Measurements from ENCODE around the gene ISG20L2.

The ISG20L2 gene

GRCh38 chr1:156705321-156705917, 23.1 kb downstream of the ISG20L2 start, which contains the start of gene CRABP2:
TSS of gene CRABP2 (minus strand) at chr1:156705583. CDS start at chr1:156705446, 137 bp downstream.
- no peak for DNase-seq

- no peak for DNase-seq
These were observed 23.6 kb downstream of the ISG20L2 start for GRCh38 chr1:156704930-156705320.

GRCh38 chr1:156704166-156704711, 24.3 kb downstream of the ISG20L2 start:
- no peak for DNase-seq

- no peak for DNase-seq
These were observed 24.8 kb downstream of the ISG20L2 start for GRCh38 chr1:156703741-156704140.

GRCh38 chr1:156703336-156703735, 25.2 kb downstream of the ISG20L2 start:
- DNase-seq, result no peak

- no peak for DNase-seq
These were observed 27.6 kb downstream of the ISG20L2 start for GRCh38 chr1:156700736-156701531.

- DNase-seq, result no peak
These were observed 29.6 kb downstream of the ISG20L2 start for GRCh38 chr1:156698995-156699394.

- no peak for DNase-seq
These were observed 31.1 kb downstream of the ISG20L2 start for GRCh38 chr1:156697481-156697880.

- DNase-seq, result no peak
These were observed 31.8 kb downstream of the ISG20L2 start for GRCh38 chr1:156696755-156697154.

GRCh38 chr1:156694690-156694962, 33.9 kb downstream of the ISG20L2 start:
- no peak for DNase-seq

GRCh38 chr1:156693848-156694689, 34.5 kb downstream of the ISG20L2 start:
- DNase-seq, result no peak

- DNase-seq, result no peak
These were observed 35.4 kb downstream of the ISG20L2 start for GRCh38 chr1:156692925-156693847.

- DNase-seq, result no peak
These were observed 36.1 kb downstream of the ISG20L2 start for GRCh38 chr1:156692441-156692924.

GRCh38 chr1:156691665-156692440, 36.7 kb downstream of the ISG20L2 start:
- DNase-seq, result no peak

GRCh38 chr1:156691191-156691590, 37.4 kb downstream of the ISG20L2 start:
- no peak for DNase-seq

GRCh38 chr1:156690675-156691036, 37.9 kb downstream of the ISG20L2 start:
- no peak for DNase-seq

GRCh38 chr1:156689953-156690674, 38.5 kb downstream of the ISG20L2 start:
- DNase-seq, result no peak

- DNase-seq, result no peak
These were observed 39.3 kb downstream of the ISG20L2 start for GRCh38 chr1:156689035-156689952.

- no peak for DNase-seq
These were observed 44.3 kb downstream of the ISG20L2 start for GRCh38 chr1:156684227-156684782.
